ENCODE results near the gene MTSS2. TPM values are rescaled to one million over a fixed set of nuclear protein-coding genes. Genes with fewer than 3 reads are reported as not detected.
"Not testable (repeated sequence)": the region's sequence is repeated elsewhere in the genome, so short reads cannot be mapped to it uniquely, and the experiment has no call there.

Gene MTSS2
- total RNA-seq, 2 experiments from 2014 or later, result 5.7 to 6.0 TPM

DNA sequence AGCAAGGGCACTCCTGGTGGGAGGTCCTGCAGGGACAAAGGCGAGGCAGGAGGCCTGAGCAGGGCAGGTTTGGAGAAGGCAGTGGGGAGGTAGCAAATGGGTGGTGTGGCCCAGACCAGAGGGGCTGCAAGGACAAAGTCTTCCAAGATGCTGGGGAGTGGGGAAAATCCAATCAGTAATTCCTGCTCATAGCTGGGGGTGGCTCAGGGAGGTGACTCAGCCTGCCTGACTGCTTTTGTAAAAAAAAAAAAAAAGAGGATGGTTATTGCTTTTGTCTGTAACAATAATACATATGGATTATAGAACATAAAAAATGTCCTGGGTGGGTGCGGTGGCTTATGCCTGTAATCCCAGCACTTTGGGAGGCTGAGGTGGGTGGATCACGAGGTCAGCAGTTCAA, 34.3 kb downstream of the MTSS2 start:
- DNase-seq, result no peak
- CTCF ChIA-PET, result interaction anchor here (1.0 to 4.7 kb wide), 2 partner anchors 119 to 282 kb away, joined by 3 to 60 read pairs; no protein-coding TSS in a partner anchor
- H3K4me3 Mint-ChIP-seq, result no peak overlapping the region
- POLR2A ChIA-PET, result no interaction called here
- H3K36me3 Mint-ChIP-seq (ENCODE audit: low read depth), result no peaks in the 10 kb centered on the region
- H3K27me3 Mint-ChIP-seq (ENCODE audit: low read depth), result peaks cover 2% of the 10 kb centered on the region
- no peak for ATAC-seq
- H3K27ac Mint-ChIP-seq, result no peak overlapping the region
- peaks cover 5% of the 10 kb centered on the region for H3K4me1 Mint-ChIP-seq (ENCODE audit: low read depth)
- H3K9me3 Mint-ChIP-seq (ENCODE audit: insufficient read depth), result no peaks in the 10 kb centered on the region

DNA sequence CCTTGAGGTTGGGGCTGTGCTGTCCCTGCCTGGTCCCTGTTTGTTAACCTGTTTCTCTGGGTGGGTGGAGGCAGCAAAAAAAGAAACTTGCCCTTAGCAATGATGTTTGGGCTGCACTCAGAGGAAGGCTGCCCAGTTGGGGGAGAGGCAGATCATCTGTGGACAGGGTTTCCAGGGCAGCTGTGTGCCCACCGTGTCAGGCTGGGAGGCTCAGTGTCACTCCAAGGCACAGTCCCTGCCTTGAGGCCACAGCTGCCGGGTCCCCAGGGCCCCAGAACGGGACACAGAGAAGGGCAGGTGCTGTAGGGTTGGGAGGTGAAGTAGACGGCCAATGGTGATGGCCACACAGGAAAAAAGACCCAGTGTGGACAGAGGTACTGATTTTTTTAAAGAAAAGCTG, 35.6 kb downstream of the MTSS2 start:
- no peaks in the 10 kb centered on the region for H3K36me3 Mint-ChIP-seq (ENCODE audit: low read depth)
- ChIA-PET CTCF (no interaction called here), POLR2A (no interaction called here)
- H3K27me3 Mint-ChIP-seq (ENCODE audit: low read depth), result no peaks in the 10 kb centered on the region
- peaks cover 5% of the 10 kb centered on the region for H3K4me1 Mint-ChIP-seq (ENCODE audit: low read depth)
- H3K27ac Mint-ChIP-seq, result no peak overlapping the region
- no peak overlapping the region for H3K4me3 Mint-ChIP-seq
- H3K9me3 Mint-ChIP-seq (ENCODE audit: insufficient read depth), result no peaks in the 10 kb centered on the region
- DNase-seq, result no peak
- no peak for ATAC-seq

DNA sequence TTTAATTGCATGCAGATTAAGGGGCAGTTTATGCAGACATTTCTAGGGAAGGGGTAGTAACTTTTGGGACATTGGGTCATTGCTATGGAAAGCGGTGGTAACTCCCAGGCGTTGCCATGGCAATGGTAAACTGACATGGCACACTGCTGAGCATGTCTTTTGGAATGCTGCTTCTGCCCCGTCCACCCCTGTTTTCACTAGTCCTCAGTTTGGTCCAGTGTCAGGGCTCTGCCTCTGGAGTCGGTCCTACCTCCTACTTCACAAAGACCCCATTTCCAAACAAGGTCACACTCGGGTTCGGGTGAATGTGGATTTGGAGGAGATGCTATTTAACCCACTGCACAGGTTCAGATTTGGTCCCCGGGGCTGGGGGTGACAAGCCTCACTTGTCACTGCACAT, 36.6 kb downstream of the MTSS2 start:
- Mint-ChIP-seq H3K9me3 (ENCODE audit: insufficient read depth) (no peaks in the 10 kb centered on the region), H3K27me3 (ENCODE audit: low read depth) (no peaks in the 10 kb centered on the region), H3K36me3 (ENCODE audit: low read depth) (no peaks in the 10 kb centered on the region), H3K4me3 (no peak overlapping the region), H3K4me1 (ENCODE audit: low read depth) (peaks cover 5% of the 10 kb centered on the region), H3K27ac (no peak overlapping the region)
- ChIA-PET POLR2A (no interaction called here), CTCF (no interaction called here)
- no peak for ATAC-seq
- DNase-seq, result no peak

DNA sequence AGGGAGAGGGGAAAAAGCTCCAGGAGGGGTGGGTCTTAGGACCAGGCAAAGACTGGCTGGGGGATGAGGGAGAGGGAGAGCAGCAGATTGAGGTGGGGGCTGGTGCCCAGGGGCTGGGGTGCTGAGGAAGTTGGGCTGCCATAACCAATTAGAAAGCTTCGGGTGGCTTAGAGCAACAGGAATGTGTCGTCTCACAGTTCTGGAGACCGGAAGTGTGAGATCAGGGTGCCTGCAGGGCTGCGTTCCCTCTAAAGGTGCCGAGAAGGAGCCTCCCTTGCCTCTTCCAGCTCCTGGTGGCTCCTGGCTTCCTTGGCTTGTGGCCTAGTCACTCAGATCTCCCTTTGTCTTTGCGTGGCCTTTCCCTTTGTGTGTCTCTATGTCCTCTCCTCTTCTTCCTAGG, 37.2 kb downstream of the MTSS2 start:
- POLR2A ChIA-PET, result no interaction called here
- no peak overlapping the region for H3K27ac Mint-ChIP-seq
- no peak overlapping the region for H3K4me3 Mint-ChIP-seq
- DNase-seq (no peak), ATAC-seq (no peak)
- no peaks in the 10 kb centered on the region for H3K36me3 Mint-ChIP-seq (ENCODE audit: low read depth)
- CTCF ChIA-PET, result no interaction called here
- H3K27me3 Mint-ChIP-seq (ENCODE audit: low read depth), result peaks cover 2% of the 10 kb centered on the region
- H3K9me3 Mint-ChIP-seq (ENCODE audit: insufficient read depth), result no peaks in the 10 kb centered on the region
- H3K4me1 Mint-ChIP-seq (ENCODE audit: low read depth), result peaks cover under 1% of the 10 kb centered on the region

GRCh38 chr16:70647441-70648359, 38.2 kb downstream of the MTSS2 start:
- Mint-ChIP-seq H3K36me3 (ENCODE audit: low read depth) (no peaks in the 10 kb centered on the region), H3K4me1 (ENCODE audit: low read depth) (no peaks in the 10 kb centered on the region), H3K27ac (no peak overlapping the region), H3K9me3 (ENCODE audit: insufficient read depth) (no peaks in the 10 kb centered on the region), H3K27me3 (ENCODE audit: low read depth) (peaks cover 3% of the 10 kb centered on the region), H3K4me3 (no peak overlapping the region)
- ATAC-seq (no peak), DNase-seq (no peak)
- CTCF ChIA-PET, result no interaction called here
- POLR2A ChIA-PET, result no interaction called here

DNA sequence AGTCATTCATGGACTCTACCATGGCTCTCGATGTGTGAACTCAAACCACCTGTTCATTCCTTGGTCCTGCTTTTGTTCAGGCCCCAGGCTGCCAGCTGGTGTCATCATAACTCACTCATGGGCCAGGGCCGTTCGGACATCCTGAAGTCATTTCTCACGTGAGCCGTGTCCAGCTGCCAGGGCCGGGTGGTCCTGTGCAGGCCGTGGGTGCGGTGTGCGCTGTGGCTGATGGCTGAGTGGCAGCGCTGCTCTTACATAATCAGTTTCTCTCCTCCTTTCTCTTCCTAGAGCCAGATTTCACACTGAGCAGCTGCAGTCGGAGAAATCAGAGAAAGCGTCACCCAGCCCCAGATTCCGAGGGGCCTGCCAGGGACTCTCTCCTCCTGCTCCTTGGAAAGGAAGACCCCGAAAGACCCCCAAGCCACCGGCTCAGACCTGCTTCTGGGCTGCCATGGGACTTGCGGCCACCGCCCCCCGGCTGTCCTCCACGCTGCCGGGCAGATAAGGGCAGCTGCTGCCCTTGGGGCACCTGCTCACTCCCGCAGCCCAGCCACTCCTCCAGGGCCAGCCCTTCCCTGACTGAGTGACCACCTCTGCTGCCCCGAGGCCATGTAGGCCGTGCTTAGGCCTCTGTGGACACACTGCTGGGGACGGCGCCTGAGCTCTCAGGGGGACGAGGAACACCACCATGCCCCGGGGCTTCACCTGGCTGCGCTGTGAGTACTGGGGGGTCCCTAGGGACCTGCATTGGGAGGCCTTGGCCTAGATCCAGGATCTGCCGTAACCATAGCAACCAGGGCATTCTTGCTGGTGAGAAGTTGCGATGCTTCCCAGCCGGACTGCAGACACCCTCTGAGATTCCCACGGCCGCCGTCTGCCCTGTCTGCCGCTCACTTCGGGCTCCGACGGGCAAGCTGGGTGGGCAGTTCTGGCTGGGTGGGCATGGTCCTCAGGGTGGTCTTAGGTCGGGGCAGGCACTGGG, 39.3 kb downstream of the MTSS2 start, which contains the start of gene IL34:
Gene IL34 (plus strand): TSS at position 300 of the 982 bp plus-strand sequence. CDS start 389 bp downstream, at position 689.
- ATAC-seq (no peak), DNase-seq (no peak)
- ChIA-PET CTCF (no interaction called here), POLR2A (no interaction called here)
- Mint-ChIP-seq H3K4me3 (no peak within 1 kb of the TSS), H3K9me3 (ENCODE audit: insufficient read depth) (no peaks in the 10 kb centered on the region), H3K27me3 (ENCODE audit: low read depth) (peaks cover 9% of the 10 kb centered on the region), H3K4me1 (ENCODE audit: low read depth) (no peaks in the 10 kb centered on the region), H3K36me3 (ENCODE audit: low read depth) (no peaks in the 10 kb centered on the region), H3K27ac (no peak within 1 kb of the TSS)

DNA sequence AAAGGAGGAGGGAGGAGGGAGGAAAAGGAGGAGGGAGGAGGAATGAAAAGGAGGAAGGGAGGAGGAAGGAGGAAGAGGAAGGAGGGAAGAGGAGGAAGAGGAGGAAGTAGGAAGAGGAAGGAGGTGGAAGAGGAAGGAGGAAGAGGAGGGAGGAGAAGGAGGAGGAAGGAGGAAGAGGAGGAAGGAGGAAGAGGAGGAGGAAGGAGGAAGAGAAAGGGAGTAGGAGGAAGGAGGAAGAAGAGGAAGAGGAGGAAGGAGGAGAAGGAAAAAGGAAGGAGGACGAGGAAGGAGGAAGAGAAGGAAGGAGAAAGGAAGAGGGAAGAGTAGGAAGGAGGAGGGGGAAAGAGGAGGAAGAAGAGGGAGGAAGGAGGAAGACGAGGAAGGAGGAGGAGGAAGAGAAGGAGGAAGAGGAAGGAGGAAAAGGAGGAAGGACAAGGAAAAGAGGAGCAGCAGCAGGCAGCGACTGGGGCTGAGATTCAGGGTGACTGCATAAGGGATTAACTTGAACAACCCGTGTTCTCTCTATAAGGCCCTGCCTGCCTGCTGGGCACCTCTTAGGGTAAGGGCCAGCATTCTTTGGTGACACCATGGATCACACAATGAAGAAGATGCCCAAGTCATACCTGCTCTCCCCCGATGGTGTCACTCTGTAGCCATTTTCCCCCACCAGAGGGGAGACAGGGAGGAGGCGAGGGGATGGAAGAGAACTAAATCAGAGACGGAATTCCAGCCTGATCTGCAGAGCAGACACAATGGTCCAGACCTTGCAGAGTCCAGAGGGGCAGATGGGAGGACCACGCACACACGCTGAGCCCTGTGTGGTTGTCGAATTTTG, 40.9 kb downstream of the MTSS2 start:
- no peak overlapping the region for H3K4me3 Mint-ChIP-seq
- ChIA-PET POLR2A (no interaction called here), CTCF (no interaction called here)
- peaks cover 12% of the 10 kb centered on the region for H3K27me3 Mint-ChIP-seq (ENCODE audit: low read depth)
- no peaks in the 10 kb centered on the region for H3K9me3 Mint-ChIP-seq (ENCODE audit: insufficient read depth)
- no peak for DNase-seq
- H3K36me3 Mint-ChIP-seq (ENCODE audit: low read depth), result no peaks in the 10 kb centered on the region
- no peak overlapping the region for H3K27ac Mint-ChIP-seq
- H3K4me1 Mint-ChIP-seq (ENCODE audit: low read depth), result no peaks in the 10 kb centered on the region
- no peak for ATAC-seq

GRCh38 chr16:70643264-70643663, 42.6 kb downstream of the MTSS2 start:
- POLR2A ChIA-PET; ATAC-seq; H3K36me3 Mint-ChIP-seq (ENCODE audit: low read depth); H3K4me3 Mint-ChIP-seq; DNase-seq; H3K9me3 Mint-ChIP-seq (ENCODE audit: insufficient read depth); CTCF ChIA-PET; H3K27ac Mint-ChIP-seq; H3K4me1 Mint-ChIP-seq (ENCODE audit: low read depth): not testable (repeated sequence)
- H3K27me3 Mint-ChIP-seq (ENCODE audit: low read depth), result peaks cover 12% of the 10 kb centered on the region

GRCh38 chr16:70642633-70643032, 43.2 kb downstream of the MTSS2 start:
- no peak for ATAC-seq
- Mint-ChIP-seq H3K27me3 (ENCODE audit: low read depth) (peaks cover 12% of the 10 kb centered on the region), H3K4me1 (ENCODE audit: low read depth) (no peaks in the 10 kb centered on the region), H3K4me3 (no peak overlapping the region), H3K36me3 (ENCODE audit: low read depth) (no peaks in the 10 kb centered on the region), H3K9me3 (ENCODE audit: insufficient read depth) (no peaks in the 10 kb centered on the region), H3K27ac (no peak overlapping the region)
- DNase-seq, result no peak
- ChIA-PET CTCF (no interaction called here), POLR2A (no interaction called here)

- H3K4me3 Mint-ChIP-seq, result no peak overlapping the region
- POLR2A ChIA-PET, result interaction anchor here (0.9 kb wide), 1 partner anchor 162 kb away, joined by 3 read pairs; no protein-coding TSS in a partner anchor
- H3K27me3 Mint-ChIP-seq (ENCODE audit: low read depth), result peaks cover 11% of the 10 kb centered on the region
- no peak overlapping the region for H3K27ac Mint-ChIP-seq
- H3K9me3 Mint-ChIP-seq (ENCODE audit: insufficient read depth), result no peaks in the 10 kb centered on the region
- ATAC-seq (no peak), DNase-seq (no peak)
- H3K4me1 Mint-ChIP-seq (ENCODE audit: low read depth), result no peaks in the 10 kb centered on the region
- H3K36me3 Mint-ChIP-seq (ENCODE audit: low read depth), result no peaks in the 10 kb centered on the region
- CTCF ChIA-PET, result interaction anchor here (0.6 to 1.5 kb wide), 3 partner anchors 12 to 114 kb away, joined by 3 read pairs; no protein-coding TSS in a partner anchor
Observed at GRCh38 chr16:70638814-70639792, 46.8 kb downstream of the MTSS2 start.

Data from activated CD8-positive, alpha-beta T cell treated with anti-CD3 and anti-CD28 coated beads, Interleukin-2, amount 10 ng/mL, durations not matched to agents 7 days and 5 days (primary cell).